ENCODE data around the gene MAMLD1. TPM values are rescaled to one million over a fixed set of nuclear protein-coding genes. Genes with fewer than 3 reads are reported as not detected.

MAMLD1 gene
- total RNA-seq, 1 donor from 2014 or later, result 3.0 TPM

- TF ChIP-seq CTCF (IDR thresholded peaks at IDR 0.05), result no peak
- Histone ChIP-seq H3K4me3 (no peak overlapping the region), H3K4me1 (no peaks in the 10 kb centered on the region), H3K27me3 (ENCODE audit: low read depth) (no peaks in the 10 kb centered on the region), H3K9me3 (no peaks in the 10 kb centered on the region), H3K27ac (no peak overlapping the region), H3K36me3 (no peaks in the 10 kb centered on the region)
- ATAC-seq (no peak), DNase-seq (no peak)
- intact Hi-C loops (cut with DNase I), result no loop called here
These were observed 73.1 kb downstream of the MAMLD1 start for GRCh38 chrX:150436195-150436594.

- no peaks in the 10 kb centered on the region for H3K27me3 ChIP-seq (ENCODE audit: low read depth)
- no peaks in the 10 kb centered on the region for H3K9me3 ChIP-seq
- ATAC-seq (no peak), DNase-seq (no peak)
- intact Hi-C loops (cut with DNase I), result no loop called here
- H3K36me3 ChIP-seq, result no peaks in the 10 kb centered on the region
- no peak overlapping the region for H3K27ac ChIP-seq
- no peak overlapping the region for H3K4me3 ChIP-seq
- no peaks in the 10 kb centered on the region for H3K4me1 ChIP-seq
- TF ChIP-seq CTCF (IDR thresholded peaks at IDR 0.05), result no peak
These were observed 75.0 kb downstream of the MAMLD1 start for GRCh38 chrX:150438165-150438564.

- Histone ChIP-seq H3K4me1 (no peaks in the 10 kb centered on the region), H3K36me3 (no peaks in the 10 kb centered on the region), H3K9me3 (no peaks in the 10 kb centered on the region), H3K4me3 (no peak overlapping the region), H3K27me3 (ENCODE audit: low read depth) (no peaks in the 10 kb centered on the region), H3K27ac (no peak overlapping the region)
- DNase-seq, result no peak
- intact Hi-C loops (cut with DNase I), result no loop called here
- no peak for TF ChIP-seq CTCF (IDR thresholded peaks at IDR 0.05)
- peak; percentile 40 to 42 for ATAC-seq
These were observed 83.0 kb downstream of the MAMLD1 start for GRCh38 chrX:150446151-150446550.

- no peak for TF ChIP-seq CTCF (IDR thresholded peaks at IDR 0.05)
- no peak for DNase-seq
- H3K4me1 ChIP-seq, result no peaks in the 10 kb centered on the region
- intact Hi-C loops (cut with DNase I), result no loop called here
- H3K9me3 ChIP-seq, result no peaks in the 10 kb centered on the region
- H3K27ac ChIP-seq, result no peak overlapping the region
- H3K27me3 ChIP-seq (ENCODE audit: low read depth), result no peaks in the 10 kb centered on the region
- no peak for ATAC-seq
- no peaks in the 10 kb centered on the region for H3K36me3 ChIP-seq
- no peak overlapping the region for H3K4me3 ChIP-seq
These were observed 83.9 kb downstream of the MAMLD1 start for GRCh38 chrX:150446995-150447394.

- no peak for TF ChIP-seq CTCF (IDR thresholded peaks at IDR 0.05)
- H3K36me3 ChIP-seq, result no peaks in the 10 kb centered on the region
- ATAC-seq (no peak), DNase-seq (no peak)
- intact Hi-C loops (cut with DNase I), result no loop called here
- H3K9me3 ChIP-seq, result no peaks in the 10 kb centered on the region
- H3K27me3 ChIP-seq (ENCODE audit: low read depth), result no peaks in the 10 kb centered on the region
- no peak overlapping the region for H3K27ac ChIP-seq
- H3K4me1 ChIP-seq, result no peaks in the 10 kb centered on the region
- no peak overlapping the region for H3K4me3 ChIP-seq
These were observed 86.2 kb downstream of the MAMLD1 start for GRCh38 chrX:150449313-150449712.

All from lower lobe of right lung (tissue), 2 donors.